OCI-LY1 (cell line): ENCODE measurements around the gene LAPTM5.

ENCODE experiments used
- H2AFZ ChIP-seq: fragments of 200-600 bp; sonication (generic), shearing (Covaris generic); 2 replicates; pipeline ENCODE4 v1.6.0; 2014; ENCODE audit warnings: antibody characterized with exemption, mild to moderate bottlenecking, low read length
- H3F3A ChIP-seq: fragments of 200-600 bp; sonication (generic), shearing (Covaris generic); 2 replicates; pipeline ENCODE4 v1.6.0; 2014; ENCODE audit warnings: mild to moderate bottlenecking, antibody characterized with exemption, low read length, moderate library complexity; ENCODE audit not compliant: insufficient read depth
- H3K27ac ChIP-seq: fragments of 200-600 bp; sonication (generic); 2 replicates; pipeline ENCODE4 v1.5.1; 2014; ENCODE audit warnings: low read length, mixed run types, mild to moderate bottlenecking, low read depth; ENCODE audit not compliant: poor library complexity, severe bottlenecking
- H3K27me3 ChIP-seq: fragments of 200-600 bp; sonication (generic); 2 replicates; pipeline ENCODE4 v1.6.0; 2014; ENCODE audit warnings: antibody characterized with exemption, mild to moderate bottlenecking, low read length, moderate library complexity; ENCODE audit not compliant: insufficient read depth
- H3K36me3 ChIP-seq: fragments of 200-600 bp; sonication (generic); 2 replicates; pipeline ENCODE4 v1.6.1; 2014; ENCODE audit warnings: mild to moderate bottlenecking, antibody characterized with exemption, low read length, moderate library complexity, mixed read lengths; ENCODE audit not compliant: insufficient read depth
- H3K4me1 ChIP-seq: fragments of 200-600 bp; sonication (generic); 2 replicates; pipeline ENCODE4 v1.5.1; 2014; ENCODE audit warnings: mild to moderate bottlenecking, low read length, moderate library complexity; ENCODE audit not compliant: insufficient read depth, severe bottlenecking
- H3K4me2 ChIP-seq: fragments of 200-600 bp; sonication (generic), shearing (Covaris generic); 2 replicates; pipeline ENCODE4 v1.6.1; 2014; ENCODE audit warnings: low read length
- H3K4me3 ChIP-seq: fragments of 200-600 bp; sonication (generic); 2 replicates; pipeline ENCODE4 v1.5.1; 2014; ENCODE audit warnings: low read length, low read depth, mild to moderate bottlenecking, mixed read lengths; ENCODE audit not compliant: poor library complexity, severe bottlenecking
- H3K79me2 ChIP-seq: fragments of 200-600 bp; shearing (Covaris generic); 2 replicates; pipeline ENCODE4 v1.6.1; 2016; ENCODE audit warnings: mixed run types, low read length, mixed read lengths; ENCODE audit not compliant: insufficient read depth
- H3K9ac ChIP-seq: fragments of 200-600 bp; sonication (generic), shearing (Covaris generic); 2 replicates; pipeline ENCODE4 v1.6.1; 2014; ENCODE audit warnings: mild to moderate bottlenecking, low read length, mixed read lengths
- H3K9me2 ChIP-seq: fragments of 200-600 bp; sonication (generic), shearing (Covaris generic); 2 replicates; pipeline ENCODE4 v1.6.1; 2014; ENCODE audit warnings: low read depth, mild to moderate bottlenecking, low read length, mixed read lengths
- H3K9me3 ChIP-seq: fragments of 200-600 bp; shearing (Covaris generic); 2 replicates; pipeline ENCODE4 v1.6.1; 2014; ENCODE audit warnings: low read length, mixed read lengths
- H4K20me1 ChIP-seq: fragments of 200-600 bp; sonication (generic), shearing (Covaris generic); 2 replicates; pipeline ENCODE4 v1.6.0; 2016; ENCODE audit warnings: mild to moderate bottlenecking, low read length; ENCODE audit not compliant: insufficient read depth
- EZH2 ChIP-seq: fragments of 200-600 bp; sonication (generic), shearing (Covaris generic); IDR thresholded peaks from 2 replicates; pipeline ENCODE4 v1.8.0; 2017; ENCODE audit warnings: borderline replicate concordance, mixed run types, mild to moderate bottlenecking, antibody characterized with exemption, low read length, moderate library complexity, mixed read lengths
- TF ChIP-seq, protein P1 (sequence below): fragments of 200-600 bp; sonication (generic), shearing (Covaris generic); IDR thresholded peaks from 2 replicates; pipeline ENCODE4 v1.5.1; 2017; ENCODE audit warnings: mild to moderate bottlenecking, antibody characterized with exemption, low read length, moderate library complexity, mixed read lengths

The LAPTM5 gene

DNA sequence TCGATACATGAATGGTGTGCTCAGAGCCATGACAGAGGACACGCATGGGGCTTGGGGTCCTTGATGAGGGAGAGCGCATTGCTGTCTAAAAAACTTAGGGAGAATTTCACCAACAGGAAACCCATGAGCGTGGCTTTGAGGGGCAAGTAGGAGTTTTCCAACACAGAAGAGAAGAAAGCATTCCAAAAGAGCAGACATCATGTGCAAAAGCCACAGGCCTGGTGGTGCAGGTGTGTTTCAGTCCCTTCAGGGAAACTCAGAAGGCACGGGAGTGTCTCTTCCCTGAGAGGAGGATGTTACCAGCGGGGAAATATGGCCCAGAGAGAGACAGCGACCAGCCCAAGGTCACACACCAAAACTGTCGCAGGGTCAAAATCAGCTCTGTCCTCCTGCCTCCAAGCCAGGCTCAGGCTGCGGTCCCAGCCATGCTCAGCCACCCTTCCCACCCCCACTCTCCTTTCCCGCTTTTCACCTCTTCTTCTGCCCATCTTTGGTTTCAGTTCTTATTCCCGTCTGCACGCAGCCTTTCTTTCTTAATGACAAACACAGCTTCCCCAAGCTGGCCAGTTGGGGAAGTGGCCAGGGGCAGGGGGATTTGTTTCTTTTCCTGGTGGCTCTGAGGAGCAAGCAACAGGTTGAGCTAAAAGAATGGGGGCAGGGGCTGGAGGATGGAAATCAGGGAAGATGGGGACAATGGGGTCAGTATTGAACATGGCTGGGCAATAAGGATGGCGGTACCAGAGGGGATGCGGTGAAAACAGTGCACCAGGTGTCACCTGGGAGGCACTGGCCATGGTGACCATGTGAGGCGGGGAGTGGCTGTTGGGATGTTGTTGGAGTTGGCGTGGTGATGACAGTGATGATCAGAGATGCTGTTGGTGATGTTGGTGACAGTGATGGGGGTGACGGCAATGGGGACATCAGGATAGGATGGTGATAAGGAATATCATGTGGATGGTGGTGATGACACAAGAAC lies 10.3 kb downstream of the LAPTM5 start:
- H3K79me2 ChIP-seq = no peaks in the 10 kb centered on the region
- no peaks in the 10 kb centered on the region for H4K20me1 ChIP-seq
- peaks cover 5% of the 10 kb centered on the region; the same call in 1 of the 2 replicates for H3K27me3 ChIP-seq
- H3K9me3 ChIP-seq = no peaks in the 10 kb centered on the region
- peaks cover 9% of the 10 kb centered on the region; the same call in 1 of the 2 replicates for H3K36me3 ChIP-seq
- H3K4me2 ChIP-seq = 0 out of 2 replicates have a peak overlapping the region, but pooled peaks have one; percentile 5
- no peaks in the 10 kb centered on the region for H3F3A ChIP-seq
- no peak overlapping the region for H3K9ac ChIP-seq
- no peaks in the 10 kb centered on the region for H3K9me2 ChIP-seq
- no peak overlapping the region for H3K4me3 ChIP-seq
- H2AFZ ChIP-seq = no peak overlapping the region
- H3K27ac ChIP-seq = no peak overlapping the region
- peaks cover 83% of the 10 kb centered on the region for H3K4me1 ChIP-seq
- TF ChIP-seq, protein P1, sequence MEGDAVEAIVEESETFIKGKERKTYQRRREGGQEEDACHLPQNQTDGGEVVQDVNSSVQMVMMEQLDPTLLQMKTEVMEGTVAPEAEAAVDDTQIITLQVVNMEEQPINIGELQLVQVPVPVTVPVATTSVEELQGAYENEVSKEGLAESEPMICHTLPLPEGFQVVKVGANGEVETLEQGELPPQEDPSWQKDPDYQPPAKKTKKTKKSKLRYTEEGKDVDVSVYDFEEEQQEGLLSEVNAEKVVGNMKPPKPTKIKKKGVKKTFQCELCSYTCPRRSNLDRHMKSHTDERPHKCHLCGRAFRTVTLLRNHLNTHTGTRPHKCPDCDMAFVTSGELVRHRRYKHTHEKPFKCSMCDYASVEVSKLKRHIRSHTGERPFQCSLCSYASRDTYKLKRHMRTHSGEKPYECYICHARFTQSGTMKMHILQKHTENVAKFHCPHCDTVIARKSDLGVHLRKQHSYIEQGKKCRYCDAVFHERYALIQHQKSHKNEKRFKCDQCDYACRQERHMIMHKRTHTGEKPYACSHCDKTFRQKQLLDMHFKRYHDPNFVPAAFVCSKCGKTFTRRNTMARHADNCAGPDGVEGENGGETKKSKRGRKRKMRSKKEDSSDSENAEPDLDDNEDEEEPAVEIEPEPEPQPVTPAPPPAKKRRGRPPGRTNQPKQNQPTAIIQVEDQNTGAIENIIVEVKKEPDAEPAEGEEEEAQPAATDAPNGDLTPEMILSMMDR = no peak
- no peak for TF ChIP-seq EZH2

DNA sequence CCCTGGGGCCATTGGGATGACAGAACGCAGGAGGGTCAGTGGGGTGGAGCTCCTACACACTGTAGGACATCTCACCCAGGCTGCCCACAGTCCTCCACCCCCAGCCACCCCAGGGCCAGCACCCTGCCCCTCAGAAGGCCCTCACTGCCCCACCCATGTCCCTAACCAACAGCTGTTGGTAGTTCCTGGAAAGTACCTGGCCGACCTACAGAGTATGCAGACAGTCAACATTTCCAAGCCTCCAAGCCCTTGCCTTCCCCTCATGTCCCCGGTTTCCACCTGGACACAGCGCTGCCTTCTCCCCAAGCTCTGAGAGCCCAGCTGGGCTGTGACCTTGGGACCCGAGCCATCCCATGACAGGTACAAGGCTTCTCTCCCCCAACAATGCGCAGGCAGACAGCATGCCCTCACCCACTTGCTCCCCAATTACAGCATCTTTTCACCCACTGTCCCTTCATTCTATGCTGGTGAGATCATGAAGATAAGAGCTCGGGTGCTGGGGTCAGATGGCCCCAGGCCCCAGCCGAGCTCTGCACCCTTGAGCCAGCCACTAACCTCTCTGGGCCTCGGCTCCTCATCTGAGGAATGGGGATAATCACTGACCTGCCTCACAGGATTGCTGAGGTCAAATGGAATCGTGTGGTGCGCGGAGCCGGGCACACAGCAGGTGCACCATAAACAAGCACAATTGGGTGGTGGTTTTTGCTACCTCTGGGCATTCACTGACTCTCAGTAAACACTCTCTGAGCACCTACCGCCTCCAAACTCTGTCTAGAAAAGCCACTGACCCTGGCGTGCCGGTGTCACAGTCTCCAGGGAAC lies 11.2 kb downstream of the LAPTM5 start:
- H2AFZ ChIP-seq = no peak overlapping the region
- TF ChIP-seq, protein P1 = no peak
- TF ChIP-seq EZH2 = no peak
- H3F3A ChIP-seq = no peaks in the 10 kb centered on the region
- no peaks in the 10 kb centered on the region for H4K20me1 ChIP-seq
- H3K4me2 ChIP-seq = no peak overlapping the region
- peaks cover 5% of the 10 kb centered on the region; the same call in 1 of the 2 replicates for H3K27me3 ChIP-seq
- H3K4me3 ChIP-seq = no peak overlapping the region
- peaks cover 74% of the 10 kb centered on the region for H3K4me1 ChIP-seq
- no peak overlapping the region for H3K27ac ChIP-seq
- H3K9ac ChIP-seq = no peak overlapping the region
- no peaks in the 10 kb centered on the region for H3K9me2 ChIP-seq
- no peaks in the 10 kb centered on the region for H3K79me2 ChIP-seq
- no peaks in the 10 kb centered on the region for H3K9me3 ChIP-seq
- H3K36me3 ChIP-seq = peaks cover 13% of the 10 kb centered on the region; the same call in 1 of the 2 replicates

DNA sequence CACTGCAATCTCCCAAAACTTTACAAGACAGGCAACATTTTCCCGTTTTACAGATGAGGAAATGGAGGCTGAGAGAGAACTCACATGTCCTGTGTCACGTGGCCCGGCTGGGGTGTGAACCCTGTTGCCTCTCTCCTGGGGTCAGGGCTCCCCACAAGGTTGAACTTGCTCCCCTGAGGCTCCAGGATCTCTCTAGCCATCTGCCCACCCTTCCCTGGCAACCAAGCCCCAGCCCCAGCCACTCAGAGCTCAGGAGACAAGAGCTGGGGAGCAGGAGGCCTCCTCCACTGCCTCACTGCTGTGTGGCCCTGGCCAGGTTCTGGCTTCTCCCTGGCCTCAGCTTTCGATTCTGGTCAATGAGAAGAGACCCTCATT lies 11.8 kb downstream of the LAPTM5 start:
- H3K79me2 ChIP-seq = no peaks in the 10 kb centered on the region
- H3K4me2 ChIP-seq = no peak overlapping the region
- H3K27me3 ChIP-seq = peaks cover 5% of the 10 kb centered on the region; the same call in 1 of the 2 replicates
- H4K20me1 ChIP-seq = no peaks in the 10 kb centered on the region
- TF ChIP-seq EZH2 = no peak
- TF ChIP-seq, protein P1 = no peak
- H3F3A ChIP-seq = no peaks in the 10 kb centered on the region
- no peaks in the 10 kb centered on the region for H3K9me3 ChIP-seq
- H3K4me3 ChIP-seq = no peak overlapping the region
- no peak overlapping the region for H3K27ac ChIP-seq
- no peak overlapping the region for H3K9ac ChIP-seq
- H3K4me1 ChIP-seq = peaks cover 68% of the 10 kb centered on the region
- H3K9me2 ChIP-seq = no peaks in the 10 kb centered on the region
- peaks cover 13% of the 10 kb centered on the region; the same call in 1 of the 2 replicates for H3K36me3 ChIP-seq
- no peak overlapping the region for H2AFZ ChIP-seq
